Pons (tissue), 1 donor: ENCODE data around the gene SH3RF3.

ENCODE experiments used
- DNase-seq: peaks from one replicate; pipeline ENCODE4 v3.0.0-alpha.2; 2016; ENCODE audit warnings: low spot score

Gene SH3RF3

DNA sequence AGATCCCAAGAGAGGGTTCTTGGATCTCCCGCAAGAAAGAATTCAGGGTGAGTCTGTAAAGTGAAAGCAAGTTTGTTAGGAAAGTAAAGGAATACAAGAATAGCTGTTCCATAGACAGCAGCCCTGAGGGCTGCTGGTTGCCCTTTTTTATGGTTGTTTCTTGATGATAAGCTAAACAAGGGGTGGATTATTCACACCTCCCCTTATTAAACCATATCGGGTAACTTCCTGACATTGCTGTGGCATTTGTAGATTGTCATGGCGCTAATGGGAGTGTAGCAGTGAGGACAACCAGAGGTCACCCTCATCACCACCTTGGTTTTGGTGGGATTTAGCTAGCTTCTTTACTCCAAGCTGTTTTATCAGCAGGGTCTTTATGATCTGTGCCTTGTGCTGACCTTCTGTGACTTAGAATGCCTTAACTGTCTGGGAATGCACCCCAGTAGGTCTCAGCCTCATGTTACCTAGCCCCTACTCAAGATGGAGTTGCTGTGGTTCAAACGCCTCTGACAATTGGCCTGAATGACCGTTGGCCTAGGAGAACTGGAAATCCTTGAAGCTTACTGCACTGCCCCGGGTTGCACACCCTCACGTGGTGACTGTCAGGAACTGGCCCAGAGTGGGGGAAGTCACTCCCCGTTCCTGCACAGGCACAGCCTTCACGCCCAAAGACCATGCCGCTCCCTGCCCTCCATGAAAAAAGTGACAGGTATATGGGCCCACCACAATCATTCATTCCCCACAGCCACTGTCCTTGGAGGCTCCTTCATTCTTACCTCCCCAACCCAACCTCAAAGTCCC is 347.8 kb downstream of the SH3RF3 start:
- no peak for DNase-seq

DNA sequence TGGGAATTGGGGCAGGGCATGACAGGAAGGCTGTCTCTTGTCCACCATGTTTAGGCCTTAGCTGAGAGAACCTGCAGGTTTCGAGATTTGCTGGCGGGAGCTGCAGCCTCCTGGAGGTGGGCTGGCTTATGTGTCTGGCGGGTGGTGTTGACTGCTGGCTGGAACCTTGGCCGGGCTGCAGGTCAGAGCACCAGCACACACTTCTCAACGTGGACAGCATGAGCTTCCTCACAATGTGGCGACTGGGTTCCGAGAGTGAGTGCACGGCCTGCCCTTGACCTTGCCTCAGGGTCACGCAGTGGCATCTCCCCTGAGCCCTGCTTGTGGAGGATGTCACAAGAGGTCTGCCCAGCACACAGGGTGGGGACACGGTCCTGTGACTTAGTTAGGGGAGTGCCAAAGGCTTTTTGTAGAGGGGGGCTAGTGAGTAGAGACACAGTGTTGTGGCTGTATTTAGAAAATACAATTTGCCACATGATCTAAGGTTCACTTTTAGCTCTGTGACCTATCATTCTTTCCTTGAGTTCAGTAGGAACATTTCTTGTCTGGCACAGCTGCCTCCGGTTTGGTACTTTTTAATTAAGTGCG is 350.0 kb downstream of the SH3RF3 start:
- no peak for DNase-seq

- DNase-seq: no peak
Observed at GRCh38 chr2:109479804-109480203, 350.8 kb downstream of the SH3RF3 start.

- no peak for DNase-seq
Observed at GRCh38 chr2:109480486-109481195, 351.6 kb downstream of the SH3RF3 start.

DNA sequence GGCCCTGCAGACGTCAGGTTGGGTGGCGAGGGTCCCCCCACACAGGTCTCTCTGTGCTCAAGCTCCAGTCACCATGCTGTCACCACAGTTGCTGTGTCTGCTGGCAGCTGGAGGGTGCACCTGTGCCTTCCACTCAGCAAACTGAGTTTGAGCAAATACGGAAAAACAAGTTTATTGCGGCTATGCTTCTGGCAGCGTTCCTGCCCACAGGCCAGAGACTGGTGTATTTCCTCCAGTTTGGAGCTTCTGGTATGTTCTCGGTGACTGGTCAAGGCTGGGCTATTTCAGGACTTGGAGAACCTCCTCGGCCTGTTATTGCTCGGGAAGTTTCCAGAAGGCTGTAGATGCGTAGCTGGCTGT is 352.2 kb downstream of the SH3RF3 start:
- no peak for DNase-seq

DNA sequence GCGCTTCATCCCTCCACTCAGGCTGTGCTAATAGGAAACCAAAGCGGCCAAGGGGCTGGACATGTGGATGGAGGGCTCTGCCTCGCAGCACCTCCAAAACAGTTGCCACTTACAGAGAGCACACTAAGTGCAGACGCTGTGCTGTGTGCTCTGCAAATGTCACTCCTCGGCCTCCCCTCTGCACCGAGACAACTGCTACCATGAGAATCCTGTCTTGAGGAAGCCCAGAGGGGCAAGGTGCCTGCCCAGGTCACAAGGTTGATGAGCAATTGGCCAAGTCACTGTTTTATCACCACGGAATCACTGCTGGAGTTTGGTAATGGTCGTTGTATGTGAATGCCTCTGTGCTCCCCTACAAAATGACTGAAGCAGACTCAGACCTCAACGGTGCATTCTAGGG is 352.6 kb downstream of the SH3RF3 start:
- DNase-seq: no peak

GRCh38 chr2:109482361-109482861 is 353.4 kb downstream of the SH3RF3 start:
- DNase-seq: no peak

GRCh38 chr2:109486711-109487535 is 357.9 kb downstream of the SH3RF3 start:
- DNase-seq: no peak

DNA sequence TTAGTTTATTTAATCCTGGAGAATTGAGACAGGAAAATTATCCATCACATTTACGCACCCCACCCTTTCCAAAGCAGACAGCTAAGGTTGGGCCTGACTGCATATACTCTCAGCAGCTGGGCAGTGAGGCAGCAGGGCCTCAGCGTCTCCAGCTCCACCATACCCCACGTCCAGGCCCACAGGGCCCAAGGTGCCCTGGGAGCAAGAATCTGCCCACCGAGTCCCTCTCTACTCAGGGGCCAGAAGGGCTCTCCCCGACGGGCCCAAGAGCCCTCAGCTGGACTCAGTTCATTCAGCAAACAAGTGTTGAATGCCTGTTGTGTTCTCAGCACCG is 358.5 kb downstream of the SH3RF3 start:
- DNase-seq: no peak

DNA sequence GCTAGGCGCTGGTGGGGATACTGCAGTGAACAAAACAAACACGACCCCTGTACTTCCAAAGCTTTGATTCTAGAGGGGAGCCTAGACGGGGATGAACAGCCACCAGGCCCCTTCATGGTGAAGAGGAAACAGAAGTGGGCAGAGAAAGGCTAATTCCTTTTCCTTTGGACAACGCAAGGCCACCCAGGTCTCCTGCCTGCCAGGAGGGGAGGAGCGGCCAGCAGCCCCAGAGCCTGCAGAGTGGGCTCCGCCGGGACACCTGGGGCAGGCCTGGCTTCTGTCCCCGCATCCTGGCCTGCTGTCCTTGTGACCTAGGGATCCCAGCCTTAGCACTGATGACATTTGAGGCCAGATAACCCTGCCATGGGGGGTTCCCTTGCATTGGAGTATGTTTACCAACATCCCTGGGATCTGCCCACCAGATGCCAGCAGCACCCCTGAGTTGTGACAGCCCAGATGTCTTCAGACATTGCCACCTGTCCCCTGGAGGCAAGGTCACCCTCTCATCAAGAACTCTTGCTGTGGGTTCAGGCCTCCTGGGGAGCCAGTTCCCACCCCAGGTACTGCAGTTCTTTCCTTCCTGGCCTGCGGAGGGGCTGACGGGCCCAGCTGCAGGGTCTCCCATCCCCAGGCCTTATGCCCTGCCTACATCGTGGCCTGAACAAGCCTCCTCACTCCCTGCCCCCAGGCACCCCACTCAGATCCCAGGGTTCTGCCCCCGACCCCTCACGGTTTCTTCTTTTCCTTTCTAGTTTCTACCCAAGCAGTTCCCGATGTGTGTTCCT is 359.1 kb downstream of the SH3RF3 start:
- DNase-seq: no peak

GRCh38 chr2:109489296-109489695 is 360.3 kb downstream of the SH3RF3 start:
- DNase-seq: no peak

DNA sequence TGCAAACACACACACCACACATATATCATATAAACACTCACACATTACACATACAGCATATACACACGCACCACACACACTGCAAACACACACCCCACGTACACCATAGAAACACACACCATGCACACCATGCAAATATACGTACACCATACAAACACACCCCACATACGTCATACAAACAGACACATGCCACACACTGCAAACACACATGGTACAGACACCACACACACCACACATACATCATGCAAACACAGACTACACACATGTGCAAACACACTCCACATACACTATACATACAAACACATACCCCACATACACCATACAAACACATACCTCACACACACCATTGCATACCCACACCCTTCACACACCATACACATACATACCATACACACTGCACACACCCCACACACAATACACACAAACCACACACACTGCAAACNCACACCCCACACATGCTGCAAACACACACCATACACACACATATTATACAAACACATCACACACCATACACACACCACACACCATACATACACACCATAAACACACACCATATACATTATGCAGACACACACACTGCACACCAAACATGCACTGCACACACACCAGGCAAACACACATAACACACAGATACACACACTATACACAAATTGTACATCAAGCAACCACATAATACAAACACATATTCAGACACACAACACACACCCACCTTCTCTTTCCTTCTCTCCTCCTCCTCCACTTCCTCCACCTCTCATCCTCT is 364.4 kb downstream of the SH3RF3 start:
- no peak for DNase-seq

GRCh38 chr2:109494351-109494750 is 365.3 kb downstream of the SH3RF3 start:
- no peak for DNase-seq

GRCh38 chr2:109497463-109497862 is 368.5 kb downstream of the SH3RF3 start:
- DNase-seq: no peak

- no peak for DNase-seq
Observed at GRCh38 chr2:109497911-109498870, 369.2 kb downstream of the SH3RF3 start.

DNA sequence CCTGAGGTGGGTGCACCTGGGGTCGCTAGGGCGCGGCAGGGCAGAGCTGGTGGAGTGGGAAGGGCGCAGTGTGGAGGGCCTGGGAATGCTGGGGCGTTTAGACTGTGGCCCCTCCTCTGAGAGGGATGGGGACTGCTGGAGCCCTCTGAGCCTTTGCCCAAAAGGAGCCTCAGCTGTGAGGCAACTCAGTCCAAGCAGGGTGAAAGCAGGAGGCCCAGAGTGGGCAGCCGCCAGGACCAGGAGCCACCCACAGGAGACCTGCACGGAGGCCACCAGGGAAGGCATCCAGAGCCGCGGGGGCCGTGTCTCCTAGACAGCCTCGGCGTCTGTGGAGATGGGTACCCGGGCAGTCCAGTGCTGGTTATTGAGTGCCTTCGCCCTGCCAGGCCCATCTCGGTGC is 369.9 kb downstream of the SH3RF3 start:
- no peak for DNase-seq

DNA sequence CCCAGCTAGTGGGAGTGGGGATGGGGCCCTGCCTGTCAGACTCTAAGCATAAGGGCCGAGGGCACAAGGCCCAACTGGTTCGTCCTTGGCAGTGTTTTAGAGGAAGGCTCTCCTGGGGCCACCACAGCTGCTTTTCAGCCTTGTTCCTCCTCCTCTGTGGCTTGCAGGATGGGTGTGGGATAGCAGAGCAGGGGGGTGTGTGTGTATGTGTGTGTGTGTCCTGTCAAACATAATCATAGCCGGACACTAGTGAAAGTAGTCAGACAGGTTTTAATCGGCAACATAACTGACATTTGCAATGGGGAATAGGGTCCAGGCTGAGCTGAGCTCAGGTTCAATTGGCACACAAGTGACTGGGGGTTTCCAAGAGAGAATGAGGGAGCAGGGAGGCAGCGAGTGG is 370.6 kb downstream of the SH3RF3 start:
- no peak for DNase-seq

DNA sequence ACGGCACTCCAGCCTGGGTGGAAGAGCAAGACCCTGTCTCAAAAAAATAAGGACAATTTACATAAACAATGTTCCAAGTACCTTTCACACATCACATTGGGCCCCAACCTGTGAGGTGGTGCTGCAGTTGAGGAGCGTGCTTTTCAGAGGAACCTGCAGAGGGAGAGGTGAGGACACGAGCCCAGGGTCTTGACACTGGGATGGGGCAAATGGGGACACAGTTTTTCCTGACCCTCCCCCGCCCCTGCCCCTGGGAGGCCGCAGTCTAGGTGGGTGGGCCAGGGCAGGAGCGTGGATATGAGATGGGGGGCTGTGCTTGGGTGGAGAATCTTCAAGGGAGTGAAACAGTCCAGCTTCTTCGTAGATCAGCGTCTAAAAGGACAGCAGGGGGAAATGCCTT is 371.9 kb downstream of the SH3RF3 start:
- no peak for DNase-seq

DNA sequence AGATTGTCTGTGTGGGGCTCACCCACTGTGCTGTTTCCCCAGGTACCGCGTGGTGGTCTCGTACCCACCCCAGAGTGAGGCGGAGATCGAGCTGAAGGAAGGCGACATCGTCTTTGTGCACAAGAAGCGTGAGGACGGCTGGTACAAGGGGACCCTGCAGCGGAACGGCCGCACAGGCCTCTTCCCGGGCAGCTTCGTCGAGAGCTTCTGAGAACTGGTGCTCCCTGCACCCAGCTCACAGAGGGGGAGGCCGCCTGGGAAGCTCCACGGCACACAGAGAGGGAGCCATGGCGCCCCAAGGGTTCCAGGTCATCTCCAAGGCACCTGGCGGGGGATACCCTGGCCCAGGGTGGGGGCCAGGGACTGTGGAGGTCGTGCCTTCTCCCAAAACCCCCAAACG is 372.5 kb downstream of the SH3RF3 start:
- no peak for DNase-seq

DNA sequence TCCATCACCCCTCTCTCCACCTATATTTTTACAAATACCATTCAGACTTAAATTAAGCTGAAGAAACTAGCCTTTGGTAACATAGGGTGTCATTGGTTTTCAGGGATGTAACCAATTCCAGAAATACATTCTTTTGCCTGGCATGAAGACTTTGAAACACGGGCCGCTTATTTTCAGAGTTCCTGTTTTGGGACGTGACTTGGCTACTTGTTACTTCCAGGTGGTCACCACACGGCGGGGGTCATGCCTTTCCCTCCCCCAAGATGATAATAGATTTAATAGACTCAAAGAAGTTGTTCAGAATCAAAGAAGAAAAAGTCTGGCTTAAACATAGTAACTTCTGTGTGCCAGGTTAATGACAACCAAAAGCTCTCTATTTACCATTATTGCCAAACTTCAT is 374.2 kb downstream of the SH3RF3 start:
- no peak for DNase-seq
